ENCODE results near the gene CTSV. TPM values are rescaled to one million over a fixed set of nuclear protein-coding genes. Genes with fewer than 3 reads are reported as not detected.
"Not testable (repeated sequence)": the region's sequence is repeated elsewhere in the genome, so short reads cannot be mapped to it uniquely, and the experiment has no call there.

Gene CTSV
- polyA plus RNA-seq (2012; rRNA removed): 3.1 TPM in 2 replicates
- polyA plus RNA-seq (2012; cell fraction: cytosol; rRNA removed): 3.4 and 3.5 TPM in 2 replicates
- polyA plus RNA-seq (2012; cell fraction: nucleus; rRNA removed): 0.59 and 0.98 TPM in 2 replicates

- ChIA-PET CTCF (no interaction called here), POLR2A (interaction anchor here (0.6 to 0.9 kb wide), 3 partner anchors 163 to 944 kb away, joined by 3 to 4 read pairs (median 3); partner anchors contain the start of gene ANP32B)
- peak within 1 kb of the TSS; percentile 98 for H2AFZ ChIP-seq (ENCODE audit: low read depth)
- no peaks in the 10 kb centered on the region for H3F3A ChIP-seq (replicated peaks; ENCODE audit: insufficient read depth)
- H3K4me3 ChIP-seq (ENCODE audit: low read depth in 2 of 2, low read length in 1 of 2): peak within 1 kb of the TSS; percentile 67 to 82
- H3K9me2 ChIP-seq: no peaks in the 10 kb centered on the region
- H3K9ac ChIP-seq: peak within 1 kb of the TSS; percentile 14; the same call in 1 of the 2 replicates
- DNase-seq: peak; percentile 97
- peaks cover 0 to 4% of the 10 kb centered on the region in 2 experiments; a peak in 1 of 4 replicates for H3K4me1 ChIP-seq (ENCODE audit: control insufficient read depth in 1 of 2, insufficient read depth in 2 of 2, low read depth in 1 of 2, low read length in 1 of 2)
- H3K36me3 ChIP-seq (replicated peaks in 1 of 2; ENCODE audit: control insufficient read depth in 1 of 2, insufficient read depth in 2 of 2, low read length in 1 of 2): no peaks in the 10 kb centered on the region
- no peaks in the 10 kb centered on the region; the same call in 1 of the 2 replicates for H3K27me3 ChIP-seq (ENCODE audit: insufficient read depth)
- no peaks in the 10 kb centered on the region for H3K9me3 ChIP-seq
- H3K27ac ChIP-seq (ENCODE audit: low read depth in 2 of 2, low read length in 1 of 2): peak within 1 kb of the TSS in 1 of 2 experiments; percentile 60; a peak in 2 of 4 replicates
- TF ChIP-seq RFX5 (IDR thresholded peaks at IDR 0.05; ENCODE audit: low read length): 0 out of 2 replicates have a peak, but pooled peaks have one; percentile 40
- no peak for TF ChIP-seq FOXM1 (IDR thresholded peaks at IDR 0.05; ENCODE audit: low read depth)
- TF ChIP-seq SIN3A (IDR thresholded peaks at IDR 0.05; ENCODE audit: borderline replicate concordance, low read depth, low read length): peak; percentile 66; the same call in 1 of the 2 replicates
- peak; percentile 43; the same call in 1 of the 2 replicates for TF ChIP-seq USF1 (IDR thresholded peaks at IDR 0.05; ENCODE audit: borderline replicate concordance, low read depth)
- no peak for TF ChIP-seq ELF1 (IDR thresholded peaks at IDR 0.05)
- no peak for TF ChIP-seq TAF1 (IDR thresholded peaks at IDR 0.05; ENCODE audit: borderline replicate concordance, low read depth, low read length)
- 0 out of 2 replicates have a peak, but pooled peaks have one; percentile 23 for TF ChIP-seq POLR2AphosphoS5 (IDR thresholded peaks at IDR 0.05; ENCODE audit: low read depth, low read length)
- peak; percentile 76 for TF ChIP-seq CHD2 (IDR thresholded peaks at IDR 0.05; ENCODE audit: low read length, partially characterized antibody)
- peak; percentile 72 for TF ChIP-seq MXI1 (IDR thresholded peaks at IDR 0.05; ENCODE audit: low read depth, low read length)
- no peak for TF ChIP-seq RCOR1 (IDR thresholded peaks at IDR 0.05; ENCODE audit: low read length)
- H4K20me1 ChIP-seq (ENCODE audit: insufficient read depth): no peaks in the 10 kb centered on the region
- 4% methylated on average over 36 of the region's 80 CpGs for WGBS (ENCODE audit: low lambda C conversion rate)
- no peaks in the 10 kb centered on the region for H3K79me2 ChIP-seq (ENCODE audit: insufficient read depth)
- H3K4me2 ChIP-seq: peak within 1 kb of the TSS; percentile 83
Observed at GRCh38 chr9:97038611-97039513, at the start of gene CTSV. Gene CTSV (minus strand): TSS chr9:97039142. CDS start chr9:97038043, 1,099 bp downstream.

GRCh38 chr9:97087668-97088215, 48.8 kb upstream of the CTSV start:
- H3K79me2 ChIP-seq (ENCODE audit: insufficient read depth); H3K9me2 ChIP-seq; H3F3A ChIP-seq (replicated peaks; ENCODE audit: insufficient read depth); DNase-seq; H3K9ac ChIP-seq; H2AFZ ChIP-seq (ENCODE audit: low read depth); H3K27me3 ChIP-seq (ENCODE audit: insufficient read depth); H3K9me3 ChIP-seq; H3K4me1 ChIP-seq (ENCODE audit: control insufficient read depth in 1 of 2, insufficient read depth in 2 of 2, low read depth in 1 of 2, low read length in 1 of 2); H3K4me3 ChIP-seq (ENCODE audit: low read depth in 2 of 2, low read length in 1 of 2); H3K27ac ChIP-seq (ENCODE audit: low read depth in 2 of 2, low read length in 1 of 2); H3K4me2 ChIP-seq; POLR2A ChIA-PET; H4K20me1 ChIP-seq (ENCODE audit: insufficient read depth); H3K36me3 ChIP-seq (replicated peaks in 1 of 2; ENCODE audit: control insufficient read depth in 1 of 2, insufficient read depth in 2 of 2, low read length in 1 of 2): not testable (repeated sequence)
- 37% methylated on average over 3 of the region's 3 CpGs for WGBS (ENCODE audit: low lambda C conversion rate)
- CTCF ChIA-PET: interaction anchor here (0.7 to 1.6 kb wide), 2 partner anchors 208 to 1581 kb away, joined by 3 read pairs; no protein-coding TSS in a partner anchor

- not testable (repeated sequence) for H3K36me3 ChIP-seq (replicated peaks in 1 of 2; ENCODE audit: control insufficient read depth in 1 of 2, insufficient read depth in 2 of 2, low read length in 1 of 2); H3F3A ChIP-seq (replicated peaks; ENCODE audit: insufficient read depth); H3K9me3 ChIP-seq
Observed at GRCh38 chr9:97084562-97084991, 45.6 kb upstream of the CTSV start.

More at GRCh38 chr9:97084562-97084991, 45.6 kb upstream of the CTSV start:
- H3K27me3 ChIP-seq (ENCODE audit: insufficient read depth); H3K9me2 ChIP-seq; H3K79me2 ChIP-seq (ENCODE audit: insufficient read depth); H2AFZ ChIP-seq (ENCODE audit: low read depth); H3K27ac ChIP-seq (ENCODE audit: low read depth in 2 of 2, low read length in 1 of 2); H3K4me3 ChIP-seq (ENCODE audit: low read depth in 2 of 2, low read length in 1 of 2); H4K20me1 ChIP-seq (ENCODE audit: insufficient read depth); H3K4me1 ChIP-seq (ENCODE audit: control insufficient read depth in 1 of 2, insufficient read depth in 2 of 2, low read depth in 1 of 2, low read length in 1 of 2); CTCF ChIA-PET; POLR2A ChIA-PET; DNase-seq; H3K9ac ChIP-seq; H3K4me2 ChIP-seq: not testable (repeated sequence)
- WGBS (ENCODE audit: low lambda C conversion rate): 43% methylated on average over 6 of the region's 6 CpGs

Measured in SK-N-SH (cell line).